Glutamatergic neuron (in vitro differentiated cells): ENCODE measurements around the gene HERC5. TPM values are rescaled to one million over a fixed set of nuclear protein-coding genes. Genes with fewer than 3 reads are reported as not detected.
"Not testable (repeated sequence)": the region's sequence is repeated elsewhere in the genome, so short reads cannot be mapped to it uniquely, and the experiment has no call there.

Experiments used
- DNase-seq: peaks from one replicate; pipeline ENCODE4 v3.0.0; 2022
- H3K27ac Mint-ChIP-seq: one replicate; pipeline ENCODE4 v1.8.0; 2020; ENCODE audit warnings: mild to moderate bottlenecking, mixed read lengths, inconsistent platforms; ENCODE audit not compliant: unreplicated experiment
- H3K27me3 Mint-ChIP-seq: one replicate; pipeline ENCODE4 v1.8.0; 2020; ENCODE audit warnings: mild to moderate bottlenecking, moderate library complexity, mixed read lengths, inconsistent platforms; ENCODE audit not compliant: unreplicated experiment
- H3K36me3 Mint-ChIP-seq: one replicate; pipeline ENCODE4 v1.8.0; 2020; ENCODE audit warnings: mild to moderate bottlenecking, mixed read lengths, inconsistent platforms; ENCODE audit not compliant: unreplicated experiment
- H3K4me1 Mint-ChIP-seq: one replicate; pipeline ENCODE4 v1.8.0; 2020; ENCODE audit warnings: mild to moderate bottlenecking, low read depth, mixed read lengths, inconsistent platforms; ENCODE audit not compliant: unreplicated experiment
- H3K4me3 Mint-ChIP-seq: one replicate; pipeline ENCODE4 v1.8.0; 2020; ENCODE audit warnings: mild to moderate bottlenecking, mixed read lengths, inconsistent platforms; ENCODE audit not compliant: unreplicated experiment
- H3K9me3 Mint-ChIP-seq: one replicate; pipeline ENCODE4 v1.8.0; 2020; ENCODE audit warnings: mild to moderate bottlenecking, moderate library complexity, mixed read lengths, inconsistent platforms; ENCODE audit not compliant: unreplicated experiment
- total RNA-seq: library from RNA; stranded (reverse); fragmentation: NEBNext Ultra II Directional; extraction: Animal tissue kit (Norgen Biotek cat#: 25700); gene quantifications from one replicate; pipeline ENCODE4 v1.2.1, GENCODE V29; 2021; ENCODE audit not compliant: unreplicated experiment
- TF ChIP-seq, protein P1 (sequence below): fragments of 200-600 bp; sonication (generic); IDR thresholded peaks from one replicate; pipeline ENCODE4 v1.5.0; 2021; ENCODE audit not compliant: partially characterized antibody, unreplicated experiment

HERC5 gene
- total RNA-seq, 1 donor from 2014 or later, result 0.27 TPM

DNA sequence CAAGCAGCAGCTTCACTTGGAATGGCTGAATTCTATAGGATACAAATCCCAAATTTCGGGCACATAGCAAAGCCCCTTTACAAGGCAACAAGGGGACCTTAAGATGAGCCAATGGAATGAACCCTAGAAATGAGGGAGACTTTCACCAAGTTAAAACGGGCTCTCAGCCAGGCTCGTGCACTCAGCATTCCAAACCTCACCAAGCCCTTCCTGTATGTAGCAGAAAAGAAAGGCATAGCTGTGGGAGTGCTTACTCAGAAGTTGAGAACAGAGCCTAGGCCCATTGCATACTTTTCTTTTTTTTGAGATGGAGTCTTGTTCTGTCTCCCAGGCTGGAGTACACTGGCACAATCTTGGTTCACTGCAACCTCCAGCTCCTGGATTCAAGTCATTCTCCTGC, 10.8 kb upstream of the HERC5 start:
- Mint-ChIP-seq H3K36me3 (no peaks in the 10 kb centered on the region), H3K4me1 (no peaks in the 10 kb centered on the region), H3K27me3 (peaks cover 2% of the 10 kb centered on the region), H3K9me3 (no peaks in the 10 kb centered on the region), H3K4me3 (no peak overlapping the region), H3K27ac (no peak overlapping the region)
- DNase-seq, result no peak
- TF ChIP-seq, protein P1, sequence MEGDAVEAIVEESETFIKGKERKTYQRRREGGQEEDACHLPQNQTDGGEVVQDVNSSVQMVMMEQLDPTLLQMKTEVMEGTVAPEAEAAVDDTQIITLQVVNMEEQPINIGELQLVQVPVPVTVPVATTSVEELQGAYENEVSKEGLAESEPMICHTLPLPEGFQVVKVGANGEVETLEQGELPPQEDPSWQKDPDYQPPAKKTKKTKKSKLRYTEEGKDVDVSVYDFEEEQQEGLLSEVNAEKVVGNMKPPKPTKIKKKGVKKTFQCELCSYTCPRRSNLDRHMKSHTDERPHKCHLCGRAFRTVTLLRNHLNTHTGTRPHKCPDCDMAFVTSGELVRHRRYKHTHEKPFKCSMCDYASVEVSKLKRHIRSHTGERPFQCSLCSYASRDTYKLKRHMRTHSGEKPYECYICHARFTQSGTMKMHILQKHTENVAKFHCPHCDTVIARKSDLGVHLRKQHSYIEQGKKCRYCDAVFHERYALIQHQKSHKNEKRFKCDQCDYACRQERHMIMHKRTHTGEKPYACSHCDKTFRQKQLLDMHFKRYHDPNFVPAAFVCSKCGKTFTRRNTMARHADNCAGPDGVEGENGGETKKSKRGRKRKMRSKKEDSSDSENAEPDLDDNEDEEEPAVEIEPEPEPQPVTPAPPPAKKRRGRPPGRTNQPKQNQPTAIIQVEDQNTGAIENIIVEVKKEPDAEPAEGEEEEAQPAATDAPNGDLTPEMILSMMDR, result no peak

DNA sequence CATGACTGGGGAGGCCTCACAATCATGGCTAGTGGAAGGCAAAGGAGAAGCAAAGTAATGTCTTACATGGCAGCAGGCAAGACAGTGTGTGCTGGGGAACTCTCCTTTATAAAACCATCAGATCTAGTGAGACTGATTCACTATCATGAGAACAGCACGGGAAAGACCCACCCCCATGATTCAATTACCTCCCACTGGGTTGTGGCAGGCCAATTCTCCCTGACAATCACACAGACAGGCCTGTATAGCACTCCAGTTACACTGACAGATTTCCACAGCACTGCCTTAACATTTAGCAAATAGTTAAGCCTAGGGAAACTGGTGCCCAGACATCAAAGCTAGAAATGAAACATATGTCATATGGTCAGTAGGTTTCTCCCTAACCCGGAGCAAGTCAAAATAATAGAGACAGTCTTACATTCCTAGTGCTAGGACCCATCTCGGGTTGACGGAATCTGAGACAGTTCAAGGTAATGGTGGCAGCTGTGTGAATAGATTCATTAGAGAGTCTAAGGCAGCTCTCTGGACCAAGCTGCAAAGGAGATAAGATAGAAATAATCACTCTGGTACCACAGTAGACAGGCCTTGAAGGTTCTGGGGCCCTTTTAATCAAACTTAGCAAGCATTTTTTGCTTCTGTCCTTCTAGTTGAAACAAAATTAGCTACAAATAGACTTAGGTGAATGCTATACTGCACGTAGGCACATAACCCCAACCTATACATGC, 9.4 kb upstream of the HERC5 start:
- Mint-ChIP-seq H3K4me3 (no peak overlapping the region), H3K36me3 (no peaks in the 10 kb centered on the region), H3K27me3 (no peaks in the 10 kb centered on the region), H3K27ac (no peak overlapping the region), H3K9me3 (no peaks in the 10 kb centered on the region), H3K4me1 (no peaks in the 10 kb centered on the region)
- TF ChIP-seq, protein P1, result no peak
- no peak for DNase-seq

DNA sequence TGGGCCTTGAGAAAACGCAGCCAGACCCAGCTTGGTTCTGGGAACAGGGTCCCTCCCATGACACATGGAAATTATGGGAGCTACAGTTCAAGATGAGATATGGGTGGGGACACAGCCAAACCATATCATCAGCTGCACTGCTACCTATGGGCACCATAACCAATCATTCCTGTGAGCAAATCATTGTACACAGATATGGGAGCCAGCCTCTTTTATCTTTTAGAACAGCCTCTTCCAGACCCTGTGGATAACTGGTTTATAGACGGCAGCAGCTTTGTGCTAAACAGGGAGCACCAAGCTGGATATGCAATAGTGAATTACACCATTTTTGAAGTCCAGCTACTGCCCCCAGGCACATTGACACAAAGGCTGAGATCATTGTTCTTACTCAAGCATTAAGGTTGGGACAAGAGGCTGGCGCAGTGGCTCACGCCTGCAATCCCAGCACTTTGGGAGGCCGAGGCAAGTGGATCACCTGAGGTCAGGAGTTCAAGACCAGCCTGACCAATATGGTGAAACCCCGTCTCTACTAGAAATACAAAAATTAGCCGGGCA, 8.6 kb upstream of the HERC5 start:
- not testable (repeated sequence) for H3K4me1 Mint-ChIP-seq, H3K27ac Mint-ChIP-seq, H3K27me3 Mint-ChIP-seq, H3K9me3 Mint-ChIP-seq, H3K36me3 Mint-ChIP-seq, DNase-seq, H3K4me3 Mint-ChIP-seq

DNA sequence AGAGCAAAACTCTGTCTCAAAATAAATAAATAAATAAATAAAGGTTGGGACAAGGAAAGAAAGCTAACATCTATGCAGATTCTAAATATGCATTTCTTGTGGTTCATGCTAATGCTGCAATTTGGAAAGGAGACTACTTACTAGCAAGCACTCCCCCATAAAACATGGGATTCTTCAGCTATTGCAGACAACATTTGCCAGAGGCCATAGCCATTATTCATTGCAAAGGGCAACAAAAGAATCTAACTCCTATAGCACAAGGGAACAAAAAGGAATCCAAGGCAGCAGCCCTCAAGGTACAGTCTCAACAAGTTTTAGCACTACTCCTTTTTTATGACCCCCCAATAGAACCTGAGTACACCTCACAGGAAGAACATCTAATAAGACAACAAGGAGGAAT, 8.0 kb upstream of the HERC5 start:
- Mint-ChIP-seq H3K4me1 (no peaks in the 10 kb centered on the region), H3K9me3 (no peaks in the 10 kb centered on the region), H3K36me3 (peaks cover 5% of the 10 kb centered on the region), H3K27me3 (no peaks in the 10 kb centered on the region), H3K27ac (no peak overlapping the region), H3K4me3 (no peak overlapping the region)
- TF ChIP-seq, protein P1, result no peak
- DNase-seq, result no peak

DNA sequence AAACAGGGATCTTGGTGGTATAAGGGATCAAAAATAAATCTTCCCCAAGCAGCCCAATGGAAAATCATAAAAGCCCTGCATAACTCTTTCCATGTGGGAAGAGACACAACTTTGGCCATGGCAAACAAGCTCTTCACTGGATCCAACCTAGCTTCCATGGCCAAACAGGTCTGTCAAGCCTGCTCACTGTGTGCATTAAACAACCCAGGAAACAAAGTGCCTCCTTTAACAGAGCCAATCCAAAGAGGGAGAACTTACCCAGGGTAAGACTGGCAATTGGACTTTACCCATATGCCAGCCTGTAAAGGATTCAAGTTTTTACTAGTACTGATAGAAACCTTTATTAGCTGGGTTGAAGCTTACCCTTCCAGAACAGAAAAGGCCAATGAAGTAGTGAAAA, 7.6 kb upstream of the HERC5 start:
- TF ChIP-seq, protein P1, result no peak
- peaks cover 5% of the 10 kb centered on the region for H3K36me3 Mint-ChIP-seq
- no peak for DNase-seq
- no peaks in the 10 kb centered on the region for H3K4me1 Mint-ChIP-seq
- no peaks in the 10 kb centered on the region for H3K9me3 Mint-ChIP-seq
- H3K4me3 Mint-ChIP-seq, result no peak overlapping the region
- no peaks in the 10 kb centered on the region for H3K27me3 Mint-ChIP-seq
- no peak overlapping the region for H3K27ac Mint-ChIP-seq
